Measurements from ENCODE around the gene SAMD11.

The SAMD11 gene

DNA sequence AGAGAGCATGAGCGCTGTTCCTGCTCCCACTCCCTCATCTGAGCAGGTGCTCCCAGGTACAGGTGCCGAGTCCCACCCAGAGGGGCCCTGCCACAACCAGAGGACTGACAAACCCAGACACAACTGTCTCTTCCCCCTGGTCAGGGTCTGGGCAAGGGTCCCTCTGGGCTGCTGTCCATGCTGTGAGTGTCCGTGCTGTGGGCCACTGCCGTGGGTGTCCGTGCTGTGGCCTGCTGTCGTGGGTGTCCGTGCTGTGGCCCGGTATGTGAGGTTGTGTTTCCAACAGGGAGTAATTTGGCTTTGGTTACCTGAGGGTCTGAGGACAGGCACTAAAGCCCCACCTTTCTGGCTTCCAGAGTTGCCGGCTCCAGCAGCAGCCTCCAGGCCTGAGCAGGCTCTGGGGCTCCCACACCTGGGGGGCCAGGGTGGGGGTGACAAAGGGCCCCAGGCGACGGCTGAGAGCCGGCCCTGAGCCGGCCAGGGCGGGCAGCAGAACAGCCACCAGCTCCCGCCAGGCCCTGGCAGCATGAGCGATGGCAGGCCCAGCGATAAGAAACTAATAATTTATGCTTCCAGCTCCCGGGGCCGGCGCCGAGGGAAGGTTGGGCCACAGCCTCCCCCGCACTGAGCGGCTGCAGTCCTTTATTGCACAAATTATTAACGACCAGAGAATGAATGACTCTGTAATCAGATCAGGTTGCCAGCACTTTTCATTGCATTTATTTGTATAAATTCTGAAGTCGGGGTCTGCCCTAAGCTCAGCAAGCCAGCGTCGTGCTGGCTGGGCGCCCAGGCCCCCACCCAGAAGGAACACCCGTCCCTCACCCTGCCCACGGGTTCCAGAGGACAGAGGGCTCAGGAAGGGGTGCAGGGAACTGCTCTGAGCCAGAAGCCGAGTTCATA is 7.3 kb upstream of the SAMD11 start:
- DNase-seq (ENCODE audit: low read depth), result no peak

DNA sequence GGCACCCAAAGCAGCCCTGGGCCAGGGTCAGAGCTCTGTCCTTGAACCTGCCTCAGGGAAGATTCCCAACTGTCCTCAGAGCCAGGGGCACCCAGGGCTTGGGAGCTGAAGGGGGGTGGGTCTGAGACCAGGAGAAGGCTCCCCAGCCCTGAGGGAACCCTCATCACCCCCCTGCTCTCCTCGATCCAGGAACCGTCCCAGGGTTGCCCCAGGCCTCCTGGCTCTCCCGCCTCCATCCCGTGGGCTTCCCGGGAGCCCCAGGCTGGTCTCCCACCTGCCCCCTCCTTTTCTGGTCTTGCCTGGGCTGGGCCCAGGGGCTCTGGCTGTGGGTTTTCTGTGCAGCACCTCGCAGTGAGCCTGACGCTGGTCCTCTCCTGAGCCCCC is 6.7 kb upstream of the SAMD11 start:
- no peak for DNase-seq (ENCODE audit: low read depth)

DNA sequence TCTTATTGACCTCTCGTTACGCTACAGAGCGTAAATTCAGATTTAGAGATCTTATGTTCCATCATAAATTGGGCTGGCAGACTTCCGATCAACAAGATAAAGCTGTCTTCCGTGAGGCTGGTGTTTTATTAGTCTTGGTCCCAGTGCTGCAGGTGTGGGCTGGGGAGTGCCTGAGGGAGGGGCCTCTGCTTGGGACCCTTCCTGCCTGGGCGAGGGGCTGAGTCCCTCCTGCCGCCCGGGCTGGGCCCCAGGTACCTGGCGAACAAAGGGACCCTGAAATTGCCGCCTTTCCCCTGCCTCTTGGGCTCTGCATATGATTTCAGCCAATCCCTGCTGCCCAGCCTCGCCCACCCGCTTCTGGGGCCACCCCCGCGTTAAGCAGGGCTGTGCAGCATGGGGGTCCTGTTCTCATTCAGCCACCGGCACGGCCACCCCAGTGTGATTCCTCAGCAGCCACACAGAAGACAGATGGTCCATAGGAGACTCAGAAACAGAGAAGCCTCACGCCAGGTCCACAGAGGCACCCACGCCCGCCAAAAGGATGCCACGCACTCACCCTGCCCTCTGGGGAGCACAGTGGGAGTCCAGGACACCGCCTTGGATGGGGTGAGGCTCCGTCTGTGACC is 6.1 kb upstream of the SAMD11 start:
- no peak for DNase-seq (ENCODE audit: low read depth)

DNA sequence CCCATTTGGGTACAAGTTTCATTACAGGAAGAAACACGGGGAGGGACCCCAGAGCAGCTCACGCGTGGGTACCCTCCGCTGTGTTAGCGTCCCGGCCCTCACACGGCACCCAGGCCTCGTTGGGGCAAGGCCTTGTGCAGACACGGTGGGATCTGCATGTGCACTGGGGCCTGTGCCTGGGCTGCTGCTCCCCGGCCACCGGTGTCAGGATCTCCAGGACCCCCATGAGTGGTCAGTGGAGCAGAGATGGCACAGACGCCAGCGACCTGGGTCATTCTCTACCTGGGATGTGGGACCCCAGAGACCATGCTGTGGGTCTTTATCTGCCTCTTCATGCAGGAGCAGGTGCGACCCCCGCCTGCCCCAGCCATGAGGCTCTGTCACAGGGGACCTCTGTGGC is 5.4 kb upstream of the SAMD11 start:
- DNase-seq (ENCODE audit: low read depth), result no peak

DNA sequence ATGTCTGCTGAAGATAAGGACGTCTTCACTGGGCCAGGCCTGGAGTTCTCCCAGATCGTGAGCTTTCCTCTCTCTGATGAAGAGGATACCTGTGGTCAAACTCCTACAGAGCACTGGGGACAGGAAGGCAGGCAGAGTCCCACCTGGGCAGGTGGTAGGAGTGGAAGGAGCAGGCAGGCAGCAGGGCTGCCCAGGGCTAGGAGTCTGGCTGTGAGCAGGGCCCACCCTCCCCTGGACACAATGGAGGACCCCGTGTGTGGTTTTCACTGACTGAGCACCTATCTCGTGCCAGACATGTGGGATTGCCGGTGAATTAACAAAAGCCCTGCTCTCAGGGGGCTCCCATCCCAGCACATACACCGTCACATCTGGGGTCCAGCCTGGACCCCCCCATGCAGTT is 4.9 kb upstream of the SAMD11 start:
- DNase-seq (ENCODE audit: low read depth), result no peak

DNA sequence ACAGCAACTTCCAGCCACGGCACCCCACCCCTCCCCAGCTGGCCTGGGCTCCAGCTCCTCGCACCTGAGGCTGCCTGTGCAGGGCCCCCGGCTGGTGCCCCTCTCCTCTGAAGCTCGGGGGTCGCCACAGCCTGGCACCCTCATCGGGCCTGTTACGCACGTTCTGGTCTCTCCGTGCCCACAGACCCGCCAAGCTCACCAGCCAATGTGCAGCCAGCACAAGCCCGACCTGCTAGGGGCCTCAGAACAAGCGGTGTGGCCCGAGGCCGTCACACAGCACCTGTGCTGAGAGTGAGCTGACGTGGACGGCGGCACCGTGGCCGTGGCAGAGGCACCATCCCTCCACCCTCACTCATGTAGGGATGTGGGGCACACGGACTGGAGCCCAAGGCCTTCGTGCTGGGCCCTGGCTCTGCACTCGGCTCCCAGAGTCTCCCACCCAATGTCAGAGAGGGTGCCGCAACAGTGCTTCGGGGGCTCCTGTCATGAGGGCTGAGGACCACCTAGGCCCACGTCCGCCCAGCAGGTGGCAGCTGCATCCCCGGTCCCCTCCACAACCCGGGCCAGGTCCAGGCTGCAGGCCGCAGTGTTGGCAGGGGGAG is 4.4 kb upstream of the SAMD11 start:
- DNase-seq (ENCODE audit: low read depth), result no peak

DNA sequence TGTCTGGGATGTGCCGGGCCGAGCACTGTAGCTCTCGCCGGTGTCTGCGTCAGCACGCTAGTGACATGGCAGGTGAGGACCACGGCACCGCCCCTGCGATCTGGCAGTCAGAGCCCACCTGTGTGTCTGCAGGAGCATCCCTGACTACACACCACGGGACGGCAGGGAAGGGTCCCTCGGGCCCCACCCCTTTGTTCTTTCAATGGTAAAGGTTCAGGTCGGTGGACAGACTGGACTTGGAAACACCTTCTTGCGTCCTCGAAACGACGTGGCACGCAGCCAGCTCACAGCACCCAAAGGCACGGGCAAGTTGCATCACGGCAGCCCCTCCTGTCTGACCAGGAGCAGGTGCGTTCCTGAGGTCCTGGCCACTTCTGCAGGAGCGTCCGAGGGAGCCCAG is 3.7 kb upstream of the SAMD11 start:
- DNase-seq (ENCODE audit: low read depth), result no peak

DNA sequence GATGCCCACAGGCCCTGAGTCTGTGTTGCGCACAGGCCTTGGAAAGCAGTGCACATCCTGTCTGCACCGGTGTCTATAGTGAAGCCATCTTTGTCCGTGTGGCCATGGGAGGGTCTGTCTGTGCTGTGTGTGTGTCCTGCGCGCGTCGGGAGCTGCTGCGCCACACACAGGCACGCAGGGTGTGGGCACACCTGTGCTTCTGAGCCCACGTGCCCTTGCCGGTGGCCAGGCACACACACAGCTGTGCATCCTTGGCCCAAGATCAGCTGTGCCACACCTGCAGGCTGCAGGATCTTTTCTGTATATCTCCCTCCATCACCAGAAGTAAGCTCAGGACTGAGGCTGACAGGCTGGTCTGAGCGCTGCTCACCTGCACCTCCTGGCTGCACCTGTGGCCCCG is 3.2 kb upstream of the SAMD11 start:
- DNase-seq (ENCODE audit: low read depth), result no peak

DNA sequence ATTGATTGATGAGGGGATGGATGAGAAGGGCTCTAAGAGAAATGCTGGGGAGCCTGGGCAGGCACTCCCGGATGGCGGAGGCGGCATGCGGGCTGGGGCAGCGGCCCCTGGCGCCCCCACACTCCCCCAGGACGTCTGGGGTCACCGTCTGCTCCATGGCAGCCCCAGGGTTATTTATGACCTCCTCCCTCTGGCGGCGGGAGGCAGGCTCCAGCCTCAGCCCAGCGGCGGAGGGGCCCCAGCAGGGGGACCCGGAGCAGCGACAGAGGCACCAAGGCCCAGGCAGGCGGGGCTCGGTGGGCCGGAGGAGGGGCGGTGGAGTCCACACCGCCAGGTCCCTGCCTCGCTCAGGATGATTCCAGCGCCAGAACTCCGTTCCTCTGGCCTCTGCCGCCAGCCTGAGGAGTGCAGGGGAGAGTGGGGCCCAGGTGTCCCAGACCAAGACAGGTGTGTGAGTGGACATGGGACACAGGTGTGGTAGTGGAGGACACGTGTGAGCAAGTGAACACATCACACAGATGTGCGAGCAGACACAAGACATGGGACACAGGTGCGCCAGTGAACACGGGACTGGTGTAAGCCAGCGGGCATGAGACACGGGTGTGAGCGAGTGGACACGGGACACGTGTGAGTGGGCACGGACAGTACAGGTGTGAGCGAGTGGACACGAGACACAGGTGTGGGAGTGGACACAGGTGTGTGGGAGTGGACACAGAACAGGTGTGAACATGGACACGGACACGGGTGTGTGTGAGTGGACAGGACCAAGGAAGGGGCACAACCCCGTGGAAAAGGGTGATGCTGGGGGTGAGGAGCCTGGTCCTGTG is 2.5 kb upstream of the SAMD11 start:
- no peak for DNase-seq (ENCODE audit: low read depth)

DNA sequence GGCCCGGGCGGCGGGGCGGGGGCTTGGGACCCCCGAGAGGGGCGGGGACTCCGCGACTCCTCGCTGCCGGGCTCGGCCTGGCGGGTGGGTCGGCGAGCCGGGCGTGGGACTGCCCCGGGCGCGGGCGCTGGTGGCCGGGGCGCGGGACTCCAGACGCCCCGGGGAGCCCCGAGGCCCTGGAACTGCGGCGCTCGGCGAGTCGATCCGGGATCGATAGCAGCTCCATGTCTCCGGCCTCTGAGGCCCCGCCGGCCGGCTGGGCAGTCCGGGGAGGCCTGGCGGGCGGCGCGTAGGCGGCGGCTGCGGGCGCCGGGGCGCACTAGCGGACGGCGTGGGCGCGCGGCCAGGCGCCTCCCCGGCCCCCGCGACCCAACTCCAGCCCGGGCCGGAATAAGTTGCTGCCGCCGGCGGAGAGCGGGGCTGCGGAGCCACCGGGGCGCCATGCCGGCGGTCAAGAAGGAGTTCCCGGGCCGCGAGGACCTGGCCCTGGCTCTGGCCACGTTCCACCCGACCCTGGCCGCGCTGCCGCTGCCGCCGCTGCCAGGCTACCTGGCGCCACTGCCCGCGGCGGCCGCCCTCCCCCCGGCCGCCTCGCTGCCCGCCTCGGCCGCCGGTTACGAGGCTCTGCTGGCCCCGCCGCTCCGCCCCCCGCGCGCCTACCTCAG is 400 bp downstream of the SAMD11 start:
- no peak for DNase-seq (ENCODE audit: low read depth)

DNA sequence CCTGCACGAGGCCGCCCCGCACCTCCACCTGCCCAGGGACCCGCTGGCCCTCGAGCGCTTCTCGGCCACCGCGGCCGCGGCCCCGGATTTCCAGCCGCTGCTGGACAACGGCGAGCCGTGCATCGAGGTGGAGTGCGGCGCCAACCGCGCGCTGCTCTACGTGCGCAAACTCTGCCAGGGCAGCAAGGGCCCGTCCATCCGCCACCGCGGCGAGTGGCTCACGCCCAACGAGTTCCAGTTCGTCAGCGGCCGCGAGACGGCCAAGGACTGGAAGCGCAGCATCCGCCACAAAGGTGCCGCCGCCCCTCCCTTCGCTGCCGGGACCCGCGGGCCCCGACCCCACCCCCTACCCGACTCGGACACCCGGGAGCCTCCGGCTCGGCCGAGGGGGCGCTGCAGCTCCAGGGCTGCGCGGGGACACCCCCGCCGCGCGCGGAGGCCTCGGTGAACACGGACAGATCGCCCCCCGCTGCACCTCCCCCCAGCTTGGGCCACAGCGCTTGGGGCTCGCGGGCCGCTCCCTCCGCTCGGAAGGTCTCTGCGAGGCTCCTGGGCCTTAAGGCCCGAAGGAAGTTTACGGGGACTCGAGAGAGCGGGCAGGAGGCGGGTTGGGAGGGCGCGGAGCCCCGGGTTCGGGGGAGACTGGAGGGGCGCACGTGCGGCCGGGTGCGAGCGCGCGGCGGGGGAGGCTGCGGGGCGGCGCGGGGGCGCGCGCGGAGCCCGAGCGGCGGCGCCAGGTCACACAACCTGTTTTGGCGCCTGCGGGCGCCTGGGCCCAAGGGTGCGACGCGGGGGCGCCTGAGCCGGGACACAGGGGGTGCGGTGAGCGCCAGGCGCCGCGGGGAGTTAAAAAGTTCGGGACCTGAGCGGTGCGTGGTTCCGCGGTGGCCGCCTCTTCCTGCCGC is 1.2 kb downstream of the SAMD11 start:
- no peak for DNase-seq (ENCODE audit: low read depth)

DNA sequence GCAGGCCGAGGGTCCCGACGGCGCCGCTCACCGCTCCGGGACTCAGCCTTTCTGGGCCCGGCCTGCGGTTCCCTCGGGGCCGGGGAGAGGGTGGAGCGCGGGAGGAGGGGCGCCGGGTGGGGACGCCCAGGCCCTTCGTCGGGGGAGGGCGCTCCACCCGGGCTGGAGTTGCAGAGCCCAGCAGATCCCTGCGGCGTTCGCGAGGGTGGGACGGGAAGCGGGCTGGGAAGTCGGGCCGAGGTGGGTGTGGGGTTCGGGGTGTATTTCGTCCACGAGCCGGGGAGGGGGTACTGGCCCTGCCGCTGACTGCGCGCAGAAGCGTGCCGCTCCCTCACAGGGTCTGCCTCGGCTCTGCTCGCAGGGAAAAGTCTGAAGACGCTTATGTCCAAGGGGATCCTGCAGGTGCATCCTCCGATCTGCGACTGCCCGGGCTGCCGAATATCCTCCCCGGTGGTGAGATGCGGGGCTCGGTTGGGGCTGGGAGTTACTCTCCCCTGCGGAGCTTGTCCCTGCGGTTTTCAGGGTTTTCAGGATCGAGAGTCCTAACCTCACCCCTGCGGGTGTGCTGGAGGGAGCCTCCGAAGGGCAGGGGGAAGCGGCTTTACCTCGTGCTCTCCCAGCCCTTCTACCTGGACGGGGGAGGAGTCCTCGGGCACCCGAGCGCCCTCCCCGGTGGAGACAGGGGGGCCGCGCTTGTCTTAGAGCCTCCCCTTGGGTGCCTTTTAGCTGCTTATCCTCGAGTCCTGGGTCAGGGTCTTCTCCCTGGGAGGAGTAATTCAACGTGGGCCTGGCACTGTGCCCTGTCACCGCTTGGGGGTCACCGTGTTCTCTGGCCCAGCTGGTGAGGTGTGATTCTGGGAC is 2.1 kb downstream of the SAMD11 start:
- no peak for DNase-seq (ENCODE audit: low read depth)

DNA sequence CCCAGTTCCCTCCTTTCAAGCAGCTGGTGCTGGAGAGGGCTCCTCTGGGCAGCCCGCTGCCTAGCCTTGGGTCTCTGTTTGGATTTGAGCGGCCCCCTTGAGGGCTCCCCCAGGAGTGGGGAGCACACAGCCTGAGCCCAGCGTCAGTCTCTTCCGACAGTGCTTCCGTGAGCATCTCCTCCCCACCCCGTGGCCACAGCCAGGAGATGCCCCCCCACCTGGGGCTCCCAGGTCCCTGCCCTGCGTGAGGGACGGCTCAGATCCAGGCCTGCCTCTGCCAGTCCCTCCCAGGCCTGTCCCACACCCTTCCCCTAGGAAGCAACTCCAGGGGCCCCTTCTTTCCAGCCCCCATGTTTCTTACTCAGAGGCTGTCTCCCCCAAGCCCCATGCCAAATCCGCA is 3.5 kb downstream of the SAMD11 start:
- no peak for DNase-seq (ENCODE audit: low read depth)

DNA sequence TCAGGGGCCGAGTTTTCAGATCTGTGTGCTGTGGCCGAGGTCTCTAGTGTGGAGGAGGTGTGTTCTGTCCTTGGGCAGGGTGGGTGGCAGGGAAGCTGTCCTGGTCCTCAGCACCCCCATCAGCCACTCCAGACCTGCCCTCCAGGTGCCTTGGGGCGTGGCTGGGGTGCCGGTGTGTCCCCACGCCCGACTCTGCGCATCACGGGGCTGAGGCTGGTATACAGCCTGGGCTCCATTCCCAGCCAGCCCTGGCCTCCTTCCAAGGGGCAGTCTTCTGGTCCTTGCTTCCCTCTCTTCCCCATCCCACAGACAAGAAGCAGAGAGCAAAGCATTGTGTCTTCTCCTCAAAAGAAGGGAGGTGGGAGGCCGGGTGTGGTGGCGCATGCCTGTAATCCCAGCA is 4.0 kb downstream of the SAMD11 start:
- no peak for DNase-seq (ENCODE audit: low read depth)

DNA sequence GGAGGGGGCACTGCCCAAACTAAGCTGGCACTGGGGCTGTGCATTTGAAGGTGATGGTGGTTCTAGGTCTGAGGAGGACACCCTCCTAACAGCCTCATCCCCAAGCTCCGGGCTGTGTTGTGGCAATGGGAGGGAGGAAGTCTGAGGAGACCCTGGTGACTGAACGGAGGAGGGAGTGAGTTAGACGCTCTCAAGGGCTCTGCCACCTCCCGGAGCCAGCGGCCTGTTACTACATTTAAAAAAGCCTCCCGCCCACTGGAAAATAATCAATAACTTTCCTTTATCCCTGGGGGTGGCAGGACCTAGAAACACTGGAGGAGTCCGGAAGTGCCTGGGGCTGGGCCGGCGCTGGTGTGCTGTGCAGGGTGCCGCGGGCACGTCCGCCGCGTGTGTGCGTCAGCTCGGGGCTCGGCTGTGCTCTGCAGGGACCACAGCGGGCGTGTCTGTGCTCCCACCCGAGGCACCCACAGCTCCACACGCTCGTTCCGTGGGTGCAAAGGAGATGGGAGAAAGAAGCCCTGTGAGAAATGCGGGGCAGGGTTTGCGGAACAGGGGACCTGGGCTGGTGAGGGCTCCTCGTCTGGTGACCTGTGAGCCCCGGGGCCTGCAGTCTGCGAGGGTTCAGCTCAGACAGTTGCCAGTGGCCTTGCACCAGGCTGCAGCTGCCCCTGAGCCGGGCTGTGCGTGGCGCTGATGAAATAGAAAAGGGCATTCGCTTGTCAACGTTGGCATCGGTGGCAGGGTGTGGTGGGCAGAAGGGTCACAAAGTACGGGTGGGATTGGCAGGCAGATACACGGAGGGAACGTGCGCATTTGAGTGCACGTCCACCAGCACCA is 5.3 kb downstream of the SAMD11 start:
- DNase-seq (ENCODE audit: low read depth), result no peak

DNA sequence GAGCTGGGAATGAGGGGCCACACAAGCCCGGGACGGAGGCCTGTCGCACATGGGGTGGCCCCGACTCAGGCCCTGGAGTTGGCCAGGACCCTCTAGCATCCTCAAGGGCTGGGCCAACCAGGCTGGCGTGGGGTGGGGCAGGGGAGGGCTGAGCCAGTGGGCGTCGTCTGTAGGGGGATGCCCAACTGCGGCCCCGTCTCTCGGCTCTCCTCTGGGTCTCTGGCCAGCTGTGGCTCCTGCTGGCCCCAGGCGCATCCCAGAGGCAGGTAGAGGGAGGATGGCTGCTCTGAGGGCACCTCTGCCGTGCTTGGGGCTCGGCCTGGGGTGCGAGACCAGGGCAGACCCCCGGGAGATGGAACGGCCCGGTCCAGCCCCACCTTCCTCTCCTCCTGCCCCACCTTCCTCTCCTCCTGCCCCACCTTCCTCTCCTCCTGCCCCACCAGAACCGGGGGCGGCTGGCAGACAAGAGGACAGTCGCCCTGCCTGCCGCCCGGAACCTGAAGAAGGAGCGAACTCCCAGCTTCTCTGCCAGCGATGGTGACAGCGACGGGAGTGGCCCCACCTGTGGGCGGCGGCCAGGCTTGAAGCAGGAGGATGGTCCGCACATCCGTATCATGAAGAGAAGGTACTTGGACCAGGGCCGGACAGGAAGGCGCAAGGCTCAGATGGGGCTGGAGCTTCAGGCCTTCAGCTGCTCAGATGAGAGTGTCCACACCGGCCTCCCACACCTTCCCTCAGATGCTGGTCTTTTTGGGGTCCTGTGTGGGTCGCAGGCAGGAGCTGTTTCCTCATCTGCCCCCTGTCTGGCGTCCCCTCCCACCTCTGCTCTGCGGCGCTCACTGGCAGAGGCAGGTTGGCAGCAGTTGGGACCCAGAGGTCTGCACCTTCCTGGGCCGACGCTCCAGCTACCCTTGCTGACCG is 6.2 kb downstream of the SAMD11 start:
- no peak for DNase-seq (ENCODE audit: low read depth)

DNA sequence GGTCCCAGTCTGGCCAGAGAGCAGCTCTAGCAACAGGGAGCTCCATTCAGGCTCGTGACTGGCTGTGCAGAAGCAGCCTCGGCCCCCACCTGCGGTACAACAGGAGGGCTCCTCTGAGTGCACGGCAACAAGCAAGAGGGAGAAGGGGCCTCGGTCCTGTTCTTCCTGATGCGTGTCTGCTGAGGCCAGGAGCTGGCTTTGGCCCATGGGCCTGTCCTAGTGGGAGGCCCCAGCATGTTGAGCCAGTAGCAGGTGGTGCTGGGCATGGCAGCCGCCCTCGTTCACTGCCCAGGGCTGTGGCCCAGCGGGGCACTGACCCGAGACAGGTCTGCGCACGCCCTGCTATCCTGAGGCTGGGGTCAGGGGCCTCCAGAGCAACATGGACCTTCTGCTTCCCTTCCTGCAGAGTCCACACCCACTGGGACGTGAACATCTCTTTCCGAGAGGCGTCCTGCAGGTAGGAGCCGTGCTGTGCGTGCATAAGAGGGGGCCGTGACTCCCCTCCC is 7.0 kb downstream of the SAMD11 start:
- DNase-seq (ENCODE audit: low read depth), result no peak
